Uterus (tissue), 4 donors: Measurements from ENCODE around the gene LRBA. TPM values are rescaled to one million over a fixed set of nuclear protein-coding genes. Genes with fewer than 3 reads are reported as not detected.

Source experiments
- DNase-seq, 2 donors: peaks; one replicate each; pipeline ENCODE4 v3.0.0-alpha.2; 2019 to 2020
- H3K27ac ChIP-seq, 2 donors: fragments of 200-600 bp; sonication (generic); 1 replicate in 1 of 2; 2 replicates in 1 of 2; pipeline ENCODE4 v1.5.1; 2016 to 2018
- H3K27me3 ChIP-seq, 2 donors: fragments of 200-600 bp; sonication (generic); one replicate each; pipeline ENCODE4 v1.5.1; 2018 to 2019; ENCODE audit warnings: control low read depth in 1 of 2
- H3K36me3 ChIP-seq, 2 donors: fragments of 200-600 bp; sonication (generic); one replicate each; pipeline ENCODE4 v1.5.1; 2019; ENCODE audit warnings: control low read depth in 1 of 2
- H3K4me1 ChIP-seq, 2 donors: fragments of 200-600 bp; sonication (generic); one replicate each; pipeline ENCODE4 v1.5.1; 2018 to 2019; ENCODE audit warnings: control low read depth in 1 of 2
- H3K4me3 ChIP-seq, 2 donors: fragments of 200-600 bp; sonication (generic); 1 replicate in 1 of 2; 2 replicates in 1 of 2; pipeline ENCODE4 v1.5.1; 2018 to 2019; ENCODE audit warnings: mild to moderate bottlenecking in 1 of 2
- H3K9me3 ChIP-seq, 2 donors: fragments of 200-600 bp; sonication (generic); one replicate each; pipeline ENCODE4 v1.5.1; 2019; ENCODE audit warnings: control low read depth in 1 of 2
- CTCF ChIP-seq, 4 experiments: fragments of 200-600 bp in 2 of 4; fragments of 450-650 bp in 2 of 4; sonication (generic) in 2 of 4; IDR thresholded peaks; one replicate each; pipeline ENCODE4 v1.5.1; 2016 to 2019; ENCODE audit warnings: antibody characterized with exemption in 4 of 4, mild to moderate bottlenecking in 2 of 4, moderate library complexity in 1 of 4
- POLR2A ChIP-seq, 2 donors: fragments of 450-650 bp; IDR thresholded peaks; one replicate each; pipeline ENCODE4 v1.6.1; 2016; ENCODE audit warnings: antibody characterized with exemption in 2 of 2, mild to moderate bottlenecking in 1 of 2, moderate library complexity in 1 of 2
- intact Hi-C: fragments of 100-400 bp; cut with DNase I; formaldehyde crosslinking; loops from one replicate; pipeline ENCODE4 v1.15.1; 2023; ENCODE audit warnings: low total_unique reads
- total RNA-seq, 4 donors: library from RNA; depleted of rRNA in 3 of 4; stranded (reverse); fragments of >200 nt in 3 of 4; gene quantifications; one replicate each; pipeline versions ENCODE4 v1.1.0 to v1.2.4, GENCODE V29; 2014 to 2023
- donor health status: DM: yes; HTN: yes; CAD: no.

Gene LRBA
- total RNA-seq, 4 donors from 2014 or later, result 32.0 to 126 (median 41.7) TPM

GRCh38 chr4:150229520-150229919 lies 785.6 kb downstream of the LRBA start:
- H3K9me3 ChIP-seq, result no peaks in the 10 kb centered on the region
- H3K27ac ChIP-seq, result no peak overlapping the region
- H3K4me1 ChIP-seq, result no peaks in the 10 kb centered on the region
- no peak for TF ChIP-seq CTCF (IDR thresholded peaks at IDR 0.05)
- H3K4me3 ChIP-seq, result no peak overlapping the region
- no peaks in the 10 kb centered on the region for H3K36me3 ChIP-seq
- no peak for DNase-seq
- H3K27me3 ChIP-seq, result no peaks in the 10 kb centered on the region
- intact Hi-C loops, result no loop called here

DNA sequence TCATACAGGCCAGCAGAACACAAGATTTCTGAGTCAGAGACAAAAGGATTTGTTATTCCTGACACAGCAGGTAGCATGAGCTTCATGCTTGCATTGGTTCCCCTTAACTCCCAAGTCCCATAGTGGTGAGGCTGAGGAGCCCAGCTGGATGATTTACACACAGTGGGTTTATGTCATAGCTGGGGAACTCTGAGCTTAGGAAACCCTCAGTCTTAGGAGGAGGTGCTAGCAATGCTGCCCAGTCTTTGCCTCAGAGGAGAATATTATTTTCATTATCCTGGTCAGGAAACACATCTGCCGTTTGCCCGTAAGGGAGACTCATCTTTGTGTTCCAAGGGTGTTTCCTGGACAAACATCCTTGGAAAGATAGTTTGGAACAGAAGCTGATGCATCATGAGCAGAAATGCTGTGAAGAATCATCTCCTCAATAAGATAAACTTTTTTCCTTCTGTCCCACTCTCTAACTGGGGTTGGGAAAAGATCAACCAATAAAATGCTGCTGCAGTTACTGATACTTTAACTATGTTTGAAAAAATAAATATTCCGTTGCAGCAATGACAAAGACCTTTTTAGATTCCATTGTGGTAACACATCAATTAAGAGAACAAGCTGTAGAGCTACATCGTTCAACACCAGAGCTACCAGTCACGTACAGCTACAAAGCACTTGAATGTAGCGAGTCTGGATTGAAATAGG lies 790.0 kb downstream of the LRBA start:
- Histone ChIP-seq H3K36me3 (no peaks in the 10 kb centered on the region), H3K9me3 (no peaks in the 10 kb centered on the region), H3K27ac (no peak overlapping the region), H3K27me3 (no peaks in the 10 kb centered on the region), H3K4me3 (no peak overlapping the region), H3K4me1 (no peaks in the 10 kb centered on the region)
- TF ChIP-seq CTCF (IDR thresholded peaks at IDR 0.05) (no peak), POLR2A (IDR thresholded peaks at IDR 0.05) (no peak)
- no peak for DNase-seq
- intact Hi-C loops, result no loop called here

GRCh38 chr4:150219841-150220240 lies 795.2 kb downstream of the LRBA start:
- Histone ChIP-seq H3K4me1 (no peaks in the 10 kb centered on the region), H3K27ac (no peak overlapping the region), H3K9me3 (no peaks in the 10 kb centered on the region), H3K36me3 (no peaks in the 10 kb centered on the region), H3K4me3 (no peak overlapping the region), H3K27me3 (no peaks in the 10 kb centered on the region)
- TF ChIP-seq POLR2A (IDR thresholded peaks at IDR 0.05) (no peak), CTCF (IDR thresholded peaks at IDR 0.05) (no peak)
- intact Hi-C loops, result no loop called here
- DNase-seq, result no peak

DNA sequence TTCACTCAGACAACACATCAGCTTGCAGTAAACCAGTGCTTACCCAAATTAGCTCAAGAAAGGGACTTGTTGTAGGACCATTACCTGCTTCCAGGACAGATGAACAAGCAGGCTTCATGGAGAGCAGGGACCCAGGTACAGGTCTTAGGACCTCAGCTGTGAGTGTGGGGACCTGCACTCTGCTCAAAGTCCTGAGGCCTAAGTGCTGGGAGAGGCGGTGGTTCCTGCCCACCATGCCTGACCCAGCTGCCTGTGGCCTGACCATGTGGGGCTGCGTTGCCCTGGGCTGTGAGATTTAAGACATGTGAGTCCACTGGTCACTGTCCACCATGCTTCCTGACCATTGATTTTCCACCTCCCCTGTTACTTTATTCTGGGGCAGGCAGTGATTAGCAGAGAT lies 796.6 kb downstream of the LRBA start:
- H3K36me3 ChIP-seq, result no peaks in the 10 kb centered on the region
- no peaks in the 10 kb centered on the region for H3K9me3 ChIP-seq
- no peak overlapping the region for H3K4me3 ChIP-seq
- H3K27me3 ChIP-seq, result no peaks in the 10 kb centered on the region
- TF ChIP-seq POLR2A (IDR thresholded peaks at IDR 0.05) (no peak), CTCF (IDR thresholded peaks at IDR 0.05) (no peak)
- no peak for DNase-seq
- intact Hi-C loops, result no loop called here
- H3K4me1 ChIP-seq, result no peaks in the 10 kb centered on the region
- no peak overlapping the region for H3K27ac ChIP-seq

DNA sequence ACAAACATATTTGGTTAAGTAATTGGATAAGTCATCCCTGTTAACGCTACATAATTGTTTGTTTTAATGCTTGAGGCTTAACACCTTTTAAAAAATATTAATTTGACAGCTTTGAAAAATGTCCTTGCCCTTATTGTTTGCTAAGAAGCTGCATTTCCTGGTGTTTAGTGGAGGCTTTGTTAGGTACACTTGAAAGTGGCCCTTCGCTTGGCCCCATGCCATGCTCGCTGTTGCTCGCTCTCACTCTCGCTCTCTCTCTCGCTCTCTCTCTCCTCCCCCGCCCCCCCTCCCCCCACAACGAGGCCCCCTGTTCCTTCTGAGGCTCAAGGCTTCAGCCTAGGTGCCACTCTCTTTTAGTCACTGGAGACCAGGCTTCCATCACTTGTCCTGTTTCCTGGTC lies 797.3 kb downstream of the LRBA start:
- no peaks in the 10 kb centered on the region for H3K36me3 ChIP-seq
- TF ChIP-seq CTCF (IDR thresholded peaks at IDR 0.05) (no peak), POLR2A (IDR thresholded peaks at IDR 0.05) (no peak)
- no peaks in the 10 kb centered on the region for H3K27me3 ChIP-seq
- no peak overlapping the region for H3K27ac ChIP-seq
- H3K9me3 ChIP-seq, result no peaks in the 10 kb centered on the region
- intact Hi-C loops, result no loop called here
- no peak overlapping the region for H3K4me3 ChIP-seq
- DNase-seq, result no peak
- no peaks in the 10 kb centered on the region for H3K4me1 ChIP-seq
